Upper lobe of right lung (tissue), 1 donor: ENCODE measurements around the gene MYO15A. TPM values are rescaled to one million over a fixed set of nuclear protein-coding genes. Genes with fewer than 3 reads are reported as not detected.

Source experiments
- ATAC-seq: fragments of 200-7000 bp; cut with Tn5 transposase; one replicate; pipeline ENCODE4 v1.9.1; 2020; ENCODE audit warnings: mild to moderate bottlenecking, moderate library complexity
- DNase-seq: peaks from one replicate; pipeline ENCODE4 v3.0.0-alpha.2; 2020
- H3K27ac ChIP-seq: fragments of 200-600 bp; one replicate; pipeline ENCODE4 v1.8.0; 2022
- H3K27me3 ChIP-seq: fragments of 200-600 bp; one replicate; pipeline ENCODE4 v1.8.0; 2022; ENCODE audit warnings: mild to moderate bottlenecking
- H3K36me3 ChIP-seq: fragments of 200-600 bp; one replicate; pipeline ENCODE4 v1.8.0; 2022
- H3K4me1 ChIP-seq: fragments of 200-600 bp; one replicate; pipeline ENCODE4 v1.8.0; 2022
- H3K4me3 ChIP-seq: fragments of 200-600 bp; one replicate; pipeline ENCODE4 v1.8.0; 2022; ENCODE audit warnings: mild to moderate bottlenecking
- H3K9me3 ChIP-seq: fragments of 200-600 bp; one replicate; pipeline ENCODE4 v1.8.0; 2022
- intact Hi-C: fragments of 100-400 bp; cut with DNase I; formaldehyde crosslinking; loops from one replicate; pipeline ENCODE4 v1.11.0; 2022
- total RNA-seq: library from RNA; stranded (reverse); fragmentation: NEBNext Ultra II Directional; extraction: Animal tissue kit (Norgen Biotek cat#: 25700); gene quantifications from one replicate; pipeline ENCODE4 v1.2.1, GENCODE V29; 2021
- TF ChIP-seq, protein P1 (sequence below): fragments of 200-600 bp; IDR thresholded peaks from one replicate; pipeline ENCODE4 v1.8.0; 2022; ENCODE audit warnings: antibody characterized with exemption
- donor health status: DM: no; HTN: yes; CAD: no; lungs with severe emphysema.

The MYO15A gene
- total RNA-seq, 1 donor from 2014 or later: 2.8 TPM

- Histone ChIP-seq H3K9me3 (no peaks in the 10 kb centered on the region), H3K36me3 (peaks cover 10% of the 10 kb centered on the region), H3K4me1 (no peaks in the 10 kb centered on the region), H3K4me3 (no peak overlapping the region), H3K27me3 (no peaks in the 10 kb centered on the region), H3K27ac (no peak overlapping the region)
- DNase-seq (no peak), ATAC-seq (no peak)
- intact Hi-C loops: no loop called here
- TF ChIP-seq, protein P1, sequence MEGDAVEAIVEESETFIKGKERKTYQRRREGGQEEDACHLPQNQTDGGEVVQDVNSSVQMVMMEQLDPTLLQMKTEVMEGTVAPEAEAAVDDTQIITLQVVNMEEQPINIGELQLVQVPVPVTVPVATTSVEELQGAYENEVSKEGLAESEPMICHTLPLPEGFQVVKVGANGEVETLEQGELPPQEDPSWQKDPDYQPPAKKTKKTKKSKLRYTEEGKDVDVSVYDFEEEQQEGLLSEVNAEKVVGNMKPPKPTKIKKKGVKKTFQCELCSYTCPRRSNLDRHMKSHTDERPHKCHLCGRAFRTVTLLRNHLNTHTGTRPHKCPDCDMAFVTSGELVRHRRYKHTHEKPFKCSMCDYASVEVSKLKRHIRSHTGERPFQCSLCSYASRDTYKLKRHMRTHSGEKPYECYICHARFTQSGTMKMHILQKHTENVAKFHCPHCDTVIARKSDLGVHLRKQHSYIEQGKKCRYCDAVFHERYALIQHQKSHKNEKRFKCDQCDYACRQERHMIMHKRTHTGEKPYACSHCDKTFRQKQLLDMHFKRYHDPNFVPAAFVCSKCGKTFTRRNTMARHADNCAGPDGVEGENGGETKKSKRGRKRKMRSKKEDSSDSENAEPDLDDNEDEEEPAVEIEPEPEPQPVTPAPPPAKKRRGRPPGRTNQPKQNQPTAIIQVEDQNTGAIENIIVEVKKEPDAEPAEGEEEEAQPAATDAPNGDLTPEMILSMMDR: no peak
These were observed 2.1 kb downstream of the MYO15A start for GRCh38 chr17:18110636-18111145.

DNA sequence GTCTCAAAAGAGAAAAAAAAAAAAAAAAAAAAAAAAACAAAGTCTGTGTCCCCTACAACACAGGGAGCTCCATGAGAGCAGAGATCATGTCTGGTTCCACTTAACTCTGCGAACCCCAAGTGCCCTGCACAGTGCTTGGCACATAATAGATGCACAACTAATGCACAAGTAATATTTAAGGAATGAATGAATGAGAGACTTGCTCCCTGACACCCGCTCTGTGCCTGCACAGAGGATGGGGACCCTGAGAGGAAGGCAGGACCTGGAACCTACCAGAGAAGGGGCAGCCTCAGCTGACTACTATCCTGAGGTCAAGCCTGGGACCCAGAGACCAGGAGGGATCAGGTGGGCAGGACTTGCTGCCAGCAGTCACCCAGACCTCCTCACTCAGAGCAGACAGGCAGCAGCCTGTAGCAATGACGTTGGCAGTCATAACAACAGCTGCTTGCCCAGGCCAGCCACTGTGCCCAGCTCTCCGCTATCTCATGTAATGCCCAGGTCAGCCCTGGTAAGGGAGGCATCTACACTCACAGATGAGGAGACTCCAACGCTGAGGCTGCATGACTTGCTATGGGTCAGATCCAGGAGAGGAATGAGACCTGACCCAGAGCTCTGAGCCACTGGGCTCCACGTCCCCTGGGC lies 2.9 kb downstream of the MYO15A start:
- H3K4me1 ChIP-seq: no peaks in the 10 kb centered on the region
- ATAC-seq (no peak), DNase-seq (no peak)
- H3K27ac ChIP-seq: no peak overlapping the region
- no peak overlapping the region for H3K4me3 ChIP-seq
- no peaks in the 10 kb centered on the region for H3K9me3 ChIP-seq
- no peaks in the 10 kb centered on the region for H3K27me3 ChIP-seq
- peaks cover 10% of the 10 kb centered on the region for H3K36me3 ChIP-seq
- intact Hi-C loops: no loop called here
- TF ChIP-seq, protein P1: no peak

DNA sequence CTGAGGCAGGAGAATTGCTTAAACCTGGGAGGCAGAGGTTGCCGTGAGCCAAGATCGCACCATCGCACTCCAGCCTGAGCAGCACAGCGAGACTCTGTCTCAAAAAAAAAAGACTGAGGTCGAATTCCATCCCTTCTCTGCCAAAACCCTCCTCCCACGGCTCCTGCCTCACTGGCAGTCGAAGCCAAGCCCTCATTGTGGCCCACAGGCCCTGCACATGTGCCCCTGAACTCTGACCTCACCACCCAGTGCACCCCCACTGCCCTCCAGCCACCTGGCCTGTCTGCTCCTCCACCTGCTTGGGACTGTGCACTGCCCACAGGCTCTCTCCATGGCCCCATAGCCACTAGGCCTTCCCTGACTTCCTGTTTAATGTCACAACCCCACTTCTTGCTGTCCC lies 7.0 kb downstream of the MYO15A start:
- TF ChIP-seq, protein P1: no peak
- Histone ChIP-seq H3K9me3 (no peaks in the 10 kb centered on the region), H3K4me3 (no peak overlapping the region), H3K36me3 (no peaks in the 10 kb centered on the region), H3K27ac (no peak overlapping the region), H3K4me1 (no peaks in the 10 kb centered on the region), H3K27me3 (no peaks in the 10 kb centered on the region)
- DNase-seq: no peak
- ATAC-seq: no peak
- intact Hi-C loops: no loop called here

DNA sequence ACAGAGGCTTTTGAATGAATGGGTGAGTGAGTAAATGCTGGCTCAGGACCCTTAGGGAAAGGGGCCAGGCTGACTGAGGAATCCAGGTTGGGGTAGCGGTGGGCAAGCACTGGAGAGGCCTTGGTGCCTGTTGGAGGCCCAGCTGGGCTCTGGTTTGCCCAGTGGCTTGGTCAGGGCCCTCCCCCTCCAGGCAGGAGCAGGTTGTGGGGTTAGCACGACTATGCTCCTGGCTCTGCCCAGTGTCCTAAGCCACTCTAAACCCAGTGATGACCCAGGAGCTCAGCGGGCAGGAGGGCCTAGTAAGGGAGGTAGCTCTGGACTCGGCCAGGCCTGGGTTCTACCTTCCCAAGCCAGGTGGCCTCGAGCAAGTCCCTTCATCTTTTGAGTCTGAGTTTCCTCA lies 7.5 kb downstream of the MYO15A start:
- Histone ChIP-seq H3K4me1 (no peaks in the 10 kb centered on the region), H3K27ac (no peak overlapping the region), H3K27me3 (no peaks in the 10 kb centered on the region), H3K4me3 (no peak overlapping the region), H3K36me3 (no peaks in the 10 kb centered on the region), H3K9me3 (no peaks in the 10 kb centered on the region)
- DNase-seq: no peak
- ATAC-seq: no peak
- TF ChIP-seq, protein P1: no peak
- intact Hi-C loops: no loop called here

GRCh38 chr17:18117533-18117932 lies 9.0 kb downstream of the MYO15A start:
- H3K36me3 ChIP-seq: no peaks in the 10 kb centered on the region
- intact Hi-C loops: no loop called here
- H3K4me3 ChIP-seq: no peak overlapping the region
- H3K27ac ChIP-seq: no peak overlapping the region
- ATAC-seq (no peak), DNase-seq (no peak)
- no peaks in the 10 kb centered on the region for H3K9me3 ChIP-seq
- no peaks in the 10 kb centered on the region for H3K27me3 ChIP-seq
- no peaks in the 10 kb centered on the region for H3K4me1 ChIP-seq
- TF ChIP-seq, protein P1: no peak
